ENCODE data around the gene HSD17B2.

Gene HSD17B2

DNA sequence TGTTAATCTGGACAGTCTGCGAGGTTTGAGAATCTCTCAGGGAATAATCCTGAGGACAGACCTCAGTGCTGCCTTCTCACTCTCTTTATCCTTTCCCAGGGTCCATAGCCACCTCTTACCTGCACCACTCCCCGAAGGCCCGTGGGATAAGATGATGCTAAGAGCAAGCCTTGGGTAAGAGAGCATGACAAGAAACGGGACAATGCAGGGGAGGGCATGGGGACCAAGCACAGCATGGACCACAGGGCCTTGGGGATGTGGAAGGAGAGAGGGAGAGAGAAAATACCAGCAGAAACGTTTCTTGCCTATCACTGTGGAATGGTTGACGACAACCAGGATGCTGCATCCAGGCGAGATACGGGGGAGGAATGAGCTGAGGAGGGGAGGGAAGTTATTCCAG, 15.5 kb upstream of the HSD17B2 start:
- DNase-seq (ENCODE audit: low spot score) = no peak

DNA sequence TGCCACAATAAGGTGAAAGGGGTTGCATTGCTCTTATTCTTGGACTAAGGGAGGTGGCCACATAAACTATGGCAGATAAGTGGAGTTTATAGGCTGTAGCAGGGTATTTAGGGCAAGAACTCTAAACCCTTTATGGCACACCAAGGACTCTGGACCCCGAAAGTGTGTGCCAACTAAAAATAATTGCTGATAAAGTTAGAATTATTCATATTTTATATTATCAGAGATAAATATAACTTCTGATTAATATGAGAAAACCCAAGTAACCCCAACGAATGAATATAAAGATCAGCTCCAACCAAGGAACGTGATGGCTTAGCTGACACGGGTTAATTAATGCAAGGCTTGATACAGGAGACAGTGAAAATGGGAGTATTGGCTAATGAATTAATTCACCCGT, 15.0 kb upstream of the HSD17B2 start:
- no peak for DNase-seq (ENCODE audit: low spot score)

DNA sequence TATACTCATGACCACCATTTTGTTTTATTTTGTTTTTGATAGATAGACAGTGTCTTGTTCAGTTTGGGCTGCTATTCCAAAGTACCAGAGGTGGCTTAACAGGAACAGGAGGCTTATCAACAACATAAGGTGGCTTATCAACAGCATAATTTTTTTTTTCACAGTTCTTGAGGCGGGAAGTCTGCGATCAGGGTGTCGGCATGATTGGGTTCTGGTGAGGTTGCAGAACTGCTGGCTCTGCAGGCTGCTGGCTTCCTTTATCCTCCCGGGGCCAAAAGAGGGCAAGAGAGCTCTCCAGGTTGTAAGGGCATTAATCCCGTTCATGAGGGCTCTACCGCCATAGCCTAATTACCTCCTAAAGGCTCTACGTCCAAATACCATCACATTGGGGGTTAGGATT, 11.8 kb upstream of the HSD17B2 start:
- no peak for DNase-seq (ENCODE audit: low spot score)

DNA sequence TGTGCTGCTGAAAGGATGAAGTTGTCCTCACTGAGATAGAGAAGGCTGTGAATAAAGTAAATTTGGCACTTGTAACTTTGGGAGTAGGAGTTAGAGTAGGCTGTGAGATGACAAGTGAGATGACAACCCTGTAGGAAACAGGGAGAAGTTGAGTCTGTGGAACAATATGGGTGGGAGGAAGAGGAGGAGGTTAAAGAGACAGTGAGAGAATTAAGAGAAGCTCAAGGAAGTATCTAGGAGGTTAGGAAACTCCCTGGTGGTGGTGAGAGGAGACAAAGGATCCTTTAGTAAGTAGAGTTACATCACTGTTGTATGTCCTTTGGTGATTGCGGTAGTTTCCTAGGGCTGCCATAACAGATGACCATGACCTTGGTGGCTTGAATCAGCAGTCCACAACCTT, 10.7 kb upstream of the HSD17B2 start:
- DNase-seq (ENCODE audit: low spot score) = no peak

DNA sequence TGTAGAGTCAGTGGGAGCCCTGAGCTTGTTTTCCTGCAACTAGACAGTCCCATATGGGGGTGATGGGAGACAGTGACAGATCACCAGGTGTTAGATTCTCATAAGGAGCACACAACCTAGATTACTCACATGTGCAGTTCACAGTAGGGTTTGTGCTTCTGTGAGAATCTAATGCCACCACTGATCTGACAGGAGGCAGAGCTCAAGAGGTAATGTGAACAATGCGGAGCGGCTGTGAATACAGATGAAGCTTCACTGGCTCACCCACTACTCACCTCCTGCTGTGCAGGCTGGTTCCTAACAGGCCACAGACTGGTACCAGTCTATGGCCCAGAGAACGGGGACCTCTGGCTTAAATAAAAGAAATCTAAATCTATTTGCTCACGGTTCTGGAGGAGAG, 10.2 kb upstream of the HSD17B2 start:
- DNase-seq (ENCODE audit: low spot score) = no peak

DNA sequence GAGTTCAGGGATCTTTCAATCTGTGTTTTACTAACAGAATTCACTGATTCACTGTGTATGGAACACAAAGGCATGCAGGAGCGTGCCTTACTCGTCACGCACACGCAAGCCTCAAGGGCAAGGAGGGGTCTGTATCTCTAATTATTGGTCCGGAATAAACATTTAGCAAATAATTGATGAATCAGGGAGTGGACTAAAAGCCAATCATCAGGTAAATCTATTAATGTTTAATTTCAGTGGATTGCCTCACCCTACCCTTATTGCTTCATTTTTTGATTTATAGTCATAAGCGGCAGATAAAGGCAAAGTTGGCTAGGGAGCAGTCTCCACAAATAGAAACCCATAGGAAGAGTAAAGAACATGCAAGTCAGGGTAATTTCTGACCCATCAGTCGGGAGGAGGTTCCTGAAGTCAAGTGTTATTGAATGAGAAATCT, 7.4 kb upstream of the HSD17B2 start:
- DNase-seq (ENCODE audit: low spot score) = no peak

DNA sequence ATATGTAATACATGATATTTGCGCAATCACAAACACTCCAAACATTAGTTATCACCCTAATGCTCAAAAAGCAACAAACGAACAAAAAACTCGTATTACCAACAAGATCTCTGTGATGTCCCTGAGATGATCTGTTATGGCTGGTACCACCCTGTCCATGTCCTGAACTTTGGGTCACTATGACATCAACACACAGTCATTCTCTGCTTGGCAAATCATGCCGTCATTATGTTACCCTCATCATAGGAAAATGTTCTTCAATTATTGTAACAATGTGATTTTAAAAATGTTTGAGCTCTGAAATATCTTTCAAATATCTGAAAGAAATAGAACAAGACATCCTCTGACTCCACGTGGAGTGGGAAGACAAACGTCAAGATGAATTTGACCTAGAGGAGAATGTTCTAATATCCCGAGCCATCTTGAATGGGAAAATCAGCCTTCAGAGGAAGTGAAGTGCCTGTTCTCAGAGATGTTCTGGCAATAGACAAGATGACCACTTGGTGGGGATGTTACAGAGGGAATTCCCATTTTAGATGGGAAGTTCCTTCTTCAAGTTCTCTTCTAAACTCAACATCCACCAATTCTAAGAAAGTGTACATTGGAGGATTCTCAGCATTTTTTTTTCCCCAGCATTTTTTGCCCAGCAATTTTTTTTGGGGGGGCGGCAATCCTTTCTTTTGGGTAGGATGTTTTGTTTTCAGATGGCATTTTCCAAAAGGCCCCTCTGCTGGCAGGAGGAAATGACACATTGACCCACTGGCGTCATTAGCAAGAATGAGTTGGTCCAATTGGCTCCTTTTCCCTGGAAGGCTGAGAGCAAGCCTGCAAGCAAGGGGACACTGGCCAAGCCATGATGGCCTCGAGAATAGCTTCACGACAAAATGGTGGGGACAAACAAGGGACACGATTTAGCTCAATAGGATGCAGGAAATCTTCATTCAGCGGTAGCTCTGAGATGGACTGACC, 3.7 kb upstream of the HSD17B2 start:
- peak; percentile 54 for DNase-seq (ENCODE audit: low spot score)

DNA sequence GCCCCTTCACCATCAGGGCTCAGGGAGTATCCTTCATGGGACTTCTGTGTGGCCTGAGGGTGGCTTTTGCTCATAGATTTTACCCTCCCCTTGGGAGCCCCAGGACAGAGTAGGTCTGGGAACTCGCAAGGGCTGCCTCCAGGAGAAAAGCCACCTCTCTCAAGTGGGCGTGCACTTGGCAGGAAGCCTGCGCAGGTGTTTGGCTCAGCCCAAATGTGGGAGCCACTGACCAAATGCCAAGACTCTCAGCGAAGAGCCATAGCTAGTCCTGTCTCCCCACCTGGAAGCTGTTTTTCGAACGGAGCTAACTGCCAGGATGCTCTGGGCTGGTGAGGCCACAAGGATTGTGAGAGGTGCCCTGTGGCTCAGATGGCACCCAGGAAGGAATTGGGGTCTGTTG, 2.0 kb upstream of the HSD17B2 start:
- DNase-seq (ENCODE audit: low spot score) = no peak

DNA sequence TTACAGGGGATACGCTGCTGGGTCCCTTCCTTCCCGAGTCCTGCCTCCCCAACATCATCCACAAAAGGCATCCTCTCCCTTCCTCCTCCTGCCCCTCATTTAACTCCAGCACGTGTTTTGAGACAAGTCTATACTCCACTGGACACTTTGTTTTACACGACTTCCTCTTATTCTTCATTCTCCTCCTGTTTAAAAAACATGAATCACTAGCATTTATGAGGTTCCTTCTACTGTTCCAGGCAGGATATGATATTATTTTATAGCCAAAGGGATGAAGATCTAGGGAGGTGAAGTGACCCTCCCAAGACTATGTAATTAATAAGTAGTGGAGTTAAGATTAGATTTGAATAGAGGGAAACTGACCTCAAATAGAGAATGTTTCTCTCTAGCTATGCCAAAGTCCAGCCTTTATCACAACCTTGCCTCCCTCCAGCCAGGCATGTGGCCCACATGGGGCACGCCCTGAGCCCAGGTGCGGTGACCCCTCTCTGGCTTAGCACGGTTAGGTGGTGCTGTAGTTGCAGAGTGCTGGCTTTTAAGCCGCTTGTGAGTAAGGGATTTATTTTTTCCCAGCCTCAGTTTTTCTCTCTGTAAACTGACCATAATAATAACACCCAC, 1.3 kb upstream of the HSD17B2 start:
- DNase-seq (ENCODE audit: low spot score) = no peak

DNA sequence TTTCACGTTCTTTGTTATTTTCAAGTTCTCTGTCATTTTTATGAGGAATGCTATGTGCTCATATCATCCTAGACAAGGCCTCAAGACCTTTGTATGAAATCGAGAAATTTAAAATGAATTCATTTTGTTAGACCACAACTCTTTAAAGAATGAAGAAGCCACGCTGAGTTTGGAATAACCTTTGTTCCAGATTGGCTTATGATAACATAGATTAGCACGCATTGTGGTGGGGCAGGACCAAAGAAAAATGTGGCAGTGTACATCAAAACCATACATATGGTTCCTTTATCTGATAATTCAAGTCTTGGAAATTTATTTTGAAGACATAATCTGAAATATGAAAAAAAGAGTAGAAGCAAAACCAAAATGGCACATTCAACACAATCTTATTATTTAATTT, 2.2 kb downstream of the HSD17B2 start:
- DNase-seq (ENCODE audit: low spot score) = no peak

DNA sequence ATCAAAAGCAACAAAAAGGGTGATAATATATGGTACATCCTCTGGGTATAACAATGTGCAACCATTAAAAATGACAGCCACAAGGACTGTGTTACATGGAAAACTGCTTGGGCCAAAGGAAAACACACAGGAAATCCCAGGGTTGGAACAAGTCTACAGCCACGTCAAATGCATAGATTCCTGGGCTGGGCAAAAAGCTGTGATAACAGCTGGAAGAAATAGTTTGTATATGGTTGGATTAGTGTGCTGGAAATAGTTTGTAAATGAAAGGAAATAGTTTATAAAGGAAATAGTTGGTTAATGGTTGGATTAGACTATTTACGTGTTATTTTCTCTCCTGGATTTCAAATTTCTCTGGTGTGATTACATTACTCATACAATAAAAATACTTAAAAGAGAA, 2.6 kb downstream of the HSD17B2 start:
- no peak for DNase-seq (ENCODE audit: low spot score)

DNA sequence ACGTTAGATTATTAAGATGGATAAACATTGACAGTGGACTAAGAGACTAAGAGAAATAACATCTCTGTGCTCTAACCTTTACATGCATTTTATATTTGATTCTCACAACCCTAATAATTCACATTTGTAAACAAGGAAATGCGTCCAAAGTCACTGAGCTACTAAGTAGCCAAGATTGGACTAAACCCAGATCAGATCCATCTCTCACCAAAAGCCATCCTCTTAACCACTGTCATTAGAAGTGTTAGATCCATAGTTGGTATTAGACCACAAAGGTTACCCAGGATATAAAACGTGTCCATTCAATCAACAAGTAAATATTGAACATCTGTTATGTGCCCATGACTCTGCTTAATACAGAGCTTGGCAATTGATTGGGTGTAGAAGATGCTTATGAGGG, 5.2 kb downstream of the HSD17B2 start:
- DNase-seq (ENCODE audit: low spot score) = no peak

DNA sequence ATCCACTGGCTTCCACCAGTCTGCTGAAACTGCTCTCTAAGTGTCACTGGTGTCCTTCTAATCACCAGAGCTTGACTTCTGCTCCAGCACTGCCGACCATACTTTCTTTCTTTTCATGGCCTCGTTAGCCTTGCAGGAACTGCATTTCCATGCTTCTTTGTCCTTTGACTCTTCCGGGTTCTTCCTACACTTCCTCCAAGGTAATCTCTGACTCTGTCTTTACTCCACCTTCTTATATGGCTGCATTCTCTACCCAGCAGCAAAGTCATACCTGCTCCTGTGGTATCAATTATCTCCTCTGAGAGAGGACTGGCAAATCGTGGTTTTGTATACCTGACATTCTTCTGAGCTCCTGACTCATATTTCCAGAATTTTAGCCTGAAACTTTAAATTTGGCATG, 6.5 kb downstream of the HSD17B2 start:
- DNase-seq (ENCODE audit: low spot score) = no peak

DNA sequence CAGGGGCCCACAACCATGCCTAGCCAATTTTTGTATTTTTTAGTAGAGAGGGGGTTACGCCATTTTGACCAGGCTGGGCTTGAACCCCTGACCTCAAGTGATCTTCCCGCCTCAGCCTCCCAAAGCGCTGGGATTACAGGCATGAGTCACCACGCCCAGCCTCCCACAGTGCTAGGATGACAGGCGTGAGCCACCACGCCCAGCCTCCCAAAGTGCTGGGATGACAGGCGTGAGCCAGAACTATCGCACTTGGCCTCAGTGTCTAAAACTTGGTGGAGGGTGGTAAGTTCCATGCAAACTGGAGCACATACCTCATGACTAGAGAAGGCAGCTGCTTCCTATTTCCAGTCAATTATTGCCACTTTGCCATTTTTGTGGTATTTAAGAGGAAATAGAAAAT, 7.1 kb downstream of the HSD17B2 start:
- no peak for DNase-seq (ENCODE audit: low spot score)

DNA sequence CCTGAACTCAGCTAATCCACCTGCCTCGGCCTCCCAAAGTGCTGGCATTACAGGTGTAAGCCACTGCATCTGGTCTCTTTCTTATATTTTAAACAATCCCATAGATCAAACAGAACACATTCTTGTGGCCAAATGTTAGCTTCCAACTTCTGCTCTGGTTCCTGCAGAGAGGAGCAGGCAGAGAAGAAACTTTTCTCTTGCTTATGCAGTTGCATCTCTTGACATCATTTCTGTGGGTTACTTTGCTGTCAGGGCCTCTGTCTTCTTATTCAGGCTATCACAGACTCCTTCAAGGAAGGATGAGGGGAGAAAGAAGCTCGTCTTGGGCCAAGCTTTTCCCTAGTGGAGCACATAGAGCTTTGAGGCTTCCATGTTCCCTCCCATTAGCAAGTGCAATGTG, 7.8 kb downstream of the HSD17B2 start:
- DNase-seq (ENCODE audit: low spot score) = no peak

DNA sequence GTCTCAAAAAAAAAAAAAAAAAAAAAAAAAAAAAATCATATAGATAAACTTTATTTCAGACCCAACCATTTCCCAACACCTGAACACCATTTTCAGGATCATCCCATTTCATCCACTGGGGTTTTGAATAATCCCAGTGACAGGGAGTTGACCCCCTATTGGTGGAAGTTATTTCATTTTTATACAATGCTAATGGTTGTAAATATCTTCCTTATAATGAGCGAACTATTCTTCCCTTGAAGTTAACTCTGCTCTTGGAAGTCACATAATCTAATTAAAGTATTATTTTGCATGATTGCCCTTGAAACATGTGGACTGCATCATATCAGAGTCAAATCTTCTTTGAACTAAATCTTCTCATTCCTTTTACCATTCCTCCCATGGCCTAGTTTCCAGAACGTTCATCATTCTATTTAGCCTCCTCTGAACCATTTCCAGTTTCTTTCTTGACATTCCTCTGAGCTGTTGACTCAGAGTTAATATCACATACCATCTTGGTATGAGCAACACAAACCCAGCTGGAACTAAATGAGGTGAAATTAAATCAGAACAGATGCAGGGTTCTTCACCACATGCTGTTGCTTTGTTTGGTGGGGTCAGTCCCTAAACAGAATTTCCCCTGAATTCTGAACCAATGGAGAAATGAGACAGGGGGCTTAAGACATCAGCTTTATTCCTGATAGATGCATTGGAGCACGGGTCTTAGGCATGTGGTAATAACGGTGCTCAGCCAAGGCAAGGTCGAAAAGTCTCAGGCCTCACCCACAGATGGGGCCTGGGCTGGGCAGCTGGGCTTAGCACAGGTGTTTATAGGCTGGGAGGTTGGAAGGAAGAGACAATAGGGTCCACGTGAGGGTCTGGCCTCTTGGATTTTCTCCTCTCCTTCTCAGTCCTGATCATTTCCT, 8.9 kb downstream of the HSD17B2 start:
- no peak for DNase-seq (ENCODE audit: low spot score)

DNA sequence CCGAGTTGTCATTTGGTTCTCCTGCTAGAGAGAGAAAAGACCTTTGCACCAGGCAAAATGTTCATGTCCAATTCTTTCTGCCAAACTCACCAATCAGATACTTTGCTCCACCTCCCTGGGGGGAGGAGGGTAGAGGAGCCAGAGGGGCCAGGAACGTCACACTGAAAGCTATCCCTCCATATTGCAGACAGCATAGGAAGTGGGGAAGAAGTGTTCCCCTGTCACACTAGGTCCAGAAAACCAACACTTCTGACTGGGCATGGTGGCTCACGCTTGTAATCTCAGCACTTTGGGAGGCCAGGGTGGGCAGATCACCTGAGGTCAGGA, 9.5 kb downstream of the HSD17B2 start:
- DNase-seq (ENCODE audit: low spot score) = no peak

DNA sequence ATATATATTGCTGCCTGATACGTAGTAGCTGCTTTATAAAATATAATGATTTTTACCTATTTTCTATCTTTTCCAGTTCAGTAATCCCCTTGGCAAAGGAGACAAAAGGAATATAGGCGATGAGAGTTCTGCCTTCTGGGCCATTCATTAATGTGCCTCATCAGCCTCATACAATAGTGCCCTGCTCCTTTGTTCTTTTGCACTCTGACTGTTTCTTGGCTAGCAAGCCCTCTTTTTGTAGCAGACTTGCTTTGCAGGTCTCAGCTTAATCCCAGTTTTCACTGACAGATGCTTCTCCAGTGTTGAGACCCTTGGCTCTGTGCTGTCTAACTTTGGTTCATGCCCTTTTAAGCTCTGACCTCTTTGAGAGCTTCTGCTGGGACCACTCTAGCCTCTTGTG, 10.4 kb downstream of the HSD17B2 start:
- DNase-seq (ENCODE audit: low spot score) = no peak

DNA sequence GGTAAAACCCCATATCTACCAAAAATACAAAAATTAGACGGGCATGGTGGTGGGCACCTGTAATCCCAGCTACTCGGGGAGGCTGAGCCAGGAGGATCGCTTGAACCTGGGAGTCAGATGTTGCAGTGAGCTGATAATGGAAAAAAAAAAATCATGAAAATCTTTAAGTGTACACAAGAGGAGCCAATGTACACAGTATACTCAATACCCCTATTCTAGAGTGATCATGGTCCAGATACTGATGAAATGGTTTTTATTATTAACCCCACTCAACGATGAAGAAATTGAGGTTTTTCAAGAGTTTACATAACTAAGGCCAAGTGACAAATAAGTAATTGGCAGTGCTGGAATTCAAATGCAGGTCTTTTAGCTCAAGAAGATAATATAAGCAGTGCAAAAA, 11.5 kb downstream of the HSD17B2 start:
- DNase-seq (ENCODE audit: low spot score) = no peak

DNA sequence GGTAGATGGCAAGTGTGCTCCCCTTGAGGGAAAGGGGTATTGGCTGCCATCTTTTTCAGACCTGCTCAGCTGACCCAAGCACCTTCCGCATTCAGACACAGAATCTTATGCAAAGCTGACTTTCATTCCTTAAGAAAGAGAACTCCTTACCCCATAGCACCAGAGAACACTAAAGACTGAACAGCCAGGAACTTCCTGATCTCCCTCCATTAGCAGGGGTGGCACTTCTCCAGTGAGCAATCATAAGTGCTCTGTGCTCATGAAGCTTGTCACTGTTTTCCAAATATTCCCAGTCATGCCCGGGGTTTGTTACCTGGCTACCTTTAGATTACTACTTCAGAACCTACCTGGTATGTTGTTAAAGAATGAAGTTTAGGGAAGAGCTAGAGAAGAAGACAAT, 11.9 kb downstream of the HSD17B2 start:
- DNase-seq (ENCODE audit: low spot score) = no peak

DNA sequence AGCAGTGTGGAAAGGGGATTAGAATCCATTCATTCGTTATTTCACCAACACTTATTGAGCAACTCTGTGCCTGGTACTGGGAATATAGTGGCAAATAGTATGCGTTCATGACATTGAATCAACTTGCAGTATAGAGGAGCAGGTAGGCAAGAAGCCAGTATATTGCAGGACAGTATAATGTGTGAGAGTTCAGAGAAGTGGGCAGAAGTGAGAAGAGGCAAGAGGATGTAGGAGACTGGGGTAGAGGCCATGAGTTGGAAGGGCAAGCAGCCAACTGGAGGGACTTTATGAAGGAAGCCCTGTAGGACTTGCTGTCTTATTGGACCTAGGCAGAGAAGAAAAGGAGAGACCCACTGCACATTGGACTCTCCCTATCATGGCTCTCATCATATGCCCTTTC, 12.3 kb downstream of the HSD17B2 start:
- DNase-seq (ENCODE audit: low spot score) = no peak

DNA sequence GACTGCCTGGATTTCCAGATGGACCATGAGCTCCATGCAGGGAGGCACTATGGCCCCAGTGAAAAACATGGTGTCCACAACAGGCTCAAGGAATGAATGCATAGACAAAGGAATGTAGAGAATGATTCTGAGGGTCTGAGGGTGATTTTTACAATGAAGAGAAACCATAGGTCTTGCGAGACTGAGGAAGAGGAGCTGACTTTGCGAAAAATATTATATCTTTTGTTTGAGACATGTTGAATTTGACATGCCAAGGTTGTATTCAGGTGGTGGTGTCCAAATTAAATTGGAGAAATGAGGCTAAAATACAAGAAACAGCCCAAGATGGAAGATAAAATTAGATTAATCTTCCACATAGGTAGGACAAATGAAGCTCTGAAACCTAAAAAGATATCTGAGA, 12.7 kb downstream of the HSD17B2 start:
- DNase-seq (ENCODE audit: low spot score) = no peak

DNA sequence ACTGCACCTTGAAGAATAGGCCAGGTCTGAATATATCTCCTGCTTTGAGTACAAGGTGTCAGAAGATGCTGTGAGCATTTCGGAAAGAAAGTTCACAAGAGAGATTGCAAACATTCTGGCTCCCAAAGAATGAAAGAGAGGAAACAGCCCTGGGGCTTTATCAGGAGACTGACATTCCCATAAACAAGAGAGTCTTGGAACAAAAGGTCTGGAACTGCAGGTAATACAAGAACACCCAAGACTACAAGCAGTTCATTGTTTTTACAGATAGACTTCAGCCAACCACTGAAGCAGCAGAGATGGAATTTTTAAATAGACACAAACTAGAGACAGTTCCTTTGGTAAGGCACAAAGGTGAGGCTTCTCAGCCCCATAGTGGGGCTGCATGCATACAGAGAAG, 14.4 kb downstream of the HSD17B2 start:
- no peak for DNase-seq (ENCODE audit: low spot score)
